SK-N-SH treated with all-trans-retinoic acid at 6 μM for 48 hours (cell line): ENCODE measurements around the gene PRXL2B.
"Not testable (repeated sequence)": the region's sequence is repeated elsewhere in the genome, so short reads cannot be mapped to it uniquely, and the experiment has no call there.

Experiments used
- ATAC-seq: fragments of 200-7000 bp; cut with Tn5 transposase; 3 replicates; pipeline ENCODE4 v1.9.1; 2020; ENCODE audit warnings: mild to moderate bottlenecking, moderate library complexity
- ARNTL ChIP-seq: fragments of 450-650 bp; formaldehyde crosslinking; IDR thresholded peaks from 2 replicates; pipeline ENCODE4 v1.5.0; 2020; ENCODE audit warnings: low read depth, mild to moderate bottlenecking, moderate library complexity, borderline replicate concordance
- CSDC2 ChIP-seq: fragments of 250-450 bp; sonication (Bioruptor Pico); IDR thresholded peaks from 2 replicates; pipeline ENCODE4 v1.5.0; 2020; ENCODE audit warnings: mild to moderate bottlenecking, moderate library complexity
- ESRRG ChIP-seq: fragments of 250-450 bp; sonication (Bioruptor Pico); IDR thresholded peaks from 2 replicates; pipeline ENCODE4 v1.6.1; 2021; ENCODE audit warnings: mild to moderate bottlenecking
- GLIS3 ChIP-seq: fragments of 250-450 bp; sonication (Bioruptor Pico); IDR thresholded peaks from 2 replicates; pipeline ENCODE4 v1.5.0; 2020; ENCODE audit warnings: mild to moderate bottlenecking, moderate library complexity
- OSR1 ChIP-seq: fragments of 250-450 bp; sonication (Bioruptor Pico); IDR thresholded peaks from 2 replicates; pipeline ENCODE4 v1.8.0; 2022; ENCODE audit warnings: moderate library complexity, mild to moderate bottlenecking, inconsistent platforms
- PATZ1 ChIP-seq: fragments of 250-450 bp; sonication (Bioruptor Pico); IDR thresholded peaks from 2 replicates; pipeline ENCODE4 v1.8.0; 2020; ENCODE audit warnings: mild to moderate bottlenecking, moderate library complexity, borderline replicate concordance
- POU6F1 ChIP-seq: fragments of 250-450 bp; sonication (Bioruptor Pico); IDR thresholded peaks from 2 replicates; pipeline ENCODE4 v1.8.0; 2021; ENCODE audit warnings: low read depth, mild to moderate bottlenecking, moderate library complexity, borderline replicate concordance
- PPARA ChIP-seq: fragments of 250-450 bp; sonication (Bioruptor Pico); IDR thresholded peaks from 2 replicates; pipeline ENCODE4 v1.5.0; 2020; ENCODE audit warnings: mild to moderate bottlenecking, borderline replicate concordance
- RARB ChIP-seq: fragments of 250-450 bp; sonication (Bioruptor Pico); IDR thresholded peaks from 2 replicates; pipeline ENCODE4 v1.8.0; 2021; ENCODE audit warnings: mild to moderate bottlenecking, moderate library complexity
- SNAI2 ChIP-seq: fragments of 250-450 bp; sonication (Bioruptor Pico); IDR thresholded peaks from 2 replicates; pipeline ENCODE4 v1.5.0; 2020; ENCODE audit warnings: mild to moderate bottlenecking, moderate library complexity
- TCF4 ChIP-seq: fragments of 250-450 bp; sonication (Bioruptor Pico); IDR thresholded peaks from 2 replicates; pipeline ENCODE4 v1.8.0; 2021; ENCODE audit warnings: mild to moderate bottlenecking, moderate library complexity, borderline replicate concordance
- ZC3H10 ChIP-seq: fragments of 250-450 bp; sonication (Bioruptor Pico); IDR thresholded peaks from 2 replicates; pipeline ENCODE4 v1.5.1; 2021; ENCODE audit warnings: mild to moderate bottlenecking, moderate library complexity
- ZFP3 ChIP-seq: fragments of 250-450 bp; sonication (Bioruptor Pico); IDR thresholded peaks from 2 replicates; pipeline ENCODE4 v1.5.0; 2020; ENCODE audit warnings: mild to moderate bottlenecking, moderate library complexity
- ZFP30 ChIP-seq: fragments of 450-650 bp; formaldehyde crosslinking; IDR thresholded peaks from 2 replicates; pipeline ENCODE4 v1.5.0; 2022; ENCODE audit warnings: mild to moderate bottlenecking, moderate library complexity
- ZNF565 ChIP-seq: fragments of 450-650 bp; formaldehyde crosslinking; conservative IDR thresholded peaks from 2 replicates; pipeline ENCODE4 v1.5.0; 2020; ENCODE audit warnings: low read depth, mild to moderate bottlenecking, moderate library complexity
- ZNF8 ChIP-seq: fragments of 450-650 bp; formaldehyde crosslinking; IDR thresholded peaks from 2 replicates; pipeline ENCODE4 v1.5.0; 2020; ENCODE audit warnings: mild to moderate bottlenecking, moderate library complexity

PRXL2B gene

GRCh38 chr1:2548068-2548589, 38.4 kb upstream of the PRXL2B start (continued):
- TF ChIP-seq PATZ1 (CRISPR knock-in tag) (no peak), OSR1 (CRISPR knock-in tag) (no peak), TCF4 (no peak)

- not testable (repeated sequence) for ATAC-seq
Measured at GRCh38 chr1:2549367-2550029, 37.1 kb upstream of the PRXL2B start.

- ATAC-seq = not testable (repeated sequence)
Measured at GRCh38 chr1:2550309-2550861, 36.2 kb upstream of the PRXL2B start.

- ATAC-seq = not testable (repeated sequence)
Measured at GRCh38 chr1:2551544-2551943, 35.0 kb upstream of the PRXL2B start.

GRCh38 chr1:2552189-2552588, 34.4 kb upstream of the PRXL2B start:
- ATAC-seq = no peak
- TF ChIP-seq PPARA (CRISPR knock-in tag) = no peak
- TF ChIP-seq ARNTL (CRISPR knock-in tag) = no peak
- TF ChIP-seq ESRRG = no peak
- TF ChIP-seq CSDC2 (CRISPR knock-in tag) = no peak
- no peak for TF ChIP-seq ZNF565
- no peak for TF ChIP-seq GLIS3 (CRISPR knock-in tag)
- no peak for TF ChIP-seq OSR1 (CRISPR knock-in tag)

GRCh38 chr1:2553076-2553475, 33.5 kb upstream of the PRXL2B start:
- ATAC-seq = not testable (repeated sequence)

GRCh38 chr1:2553871-2554620, 32.5 kb upstream of the PRXL2B start:
- no peak for TF ChIP-seq SNAI2
- TF ChIP-seq GLIS3 (CRISPR knock-in tag) = no peak
- no peak for TF ChIP-seq CSDC2 (CRISPR knock-in tag)
- TF ChIP-seq ZNF8 = no peak
- no peak for TF ChIP-seq ZFP3 (CRISPR knock-in tag)
- no peak for TF ChIP-seq RARB (CRISPR knock-in tag)
- TF ChIP-seq, all 23 proteins: peak for 0
- no peak for ATAC-seq

- no peak for ATAC-seq
Measured at GRCh38 chr1:2554621-2555387, 31.8 kb upstream of the PRXL2B start.

More at GRCh38 chr1:2554621-2555387, 31.8 kb upstream of the PRXL2B start:
- TF ChIP-seq PPARA (CRISPR knock-in tag) (no peak), OSR1 (CRISPR knock-in tag) (no peak), ZNF8 (no peak), SNAI2 (no peak), RARB (CRISPR knock-in tag) (no peak), ZC3H10 (CRISPR knock-in tag) (no peak), POU6F1 (no peak), ZNF565 (no peak), CSDC2 (CRISPR knock-in tag) (no peak), PATZ1 (CRISPR knock-in tag) (no peak), TCF4 (no peak), GLIS3 (CRISPR knock-in tag) (no peak), ZFP30 (CRISPR knock-in tag) (no peak)
